ENCODE measurements around the gene ZNF486. TPM values are rescaled to one million over a fixed set of nuclear protein-coding genes. Genes with fewer than 3 reads are reported as not detected.
A peak's percentile ranks its signal among the peaks of the same experiment; 100 is the strongest.
"Not testable (repeated sequence)": the region's sequence is repeated elsewhere in the genome, so short reads cannot be mapped to it uniquely, and the experiment has no call there.

The ZNF486 gene
- total RNA-seq = 65.9 TPM

GRCh38 chr19:20167020-20167644, at the start of gene ZNF486:
ZNF486 (plus strand) TSS chr19:20167214; CDS start chr19:20167331, 117 bp downstream.
- peak; percentile 98 for DNase-seq (ENCODE audit: low spot score)

- DNase-seq (ENCODE audit: low spot score) = not testable (repeated sequence)
These were observed 48.8 kb upstream of the ZNF486 start for GRCh38 chr19:20118064-20118839.

GRCh38 chr19:20124879-20125278, 42.1 kb upstream of the ZNF486 start:
- no peak for DNase-seq (ENCODE audit: low spot score)

GRCh38 chr19:20132933-20133332, 34.1 kb upstream of the ZNF486 start:
- not testable (repeated sequence) for DNase-seq (ENCODE audit: low spot score)

GRCh38 chr19:20137714-20138113, 29.3 kb upstream of the ZNF486 start:
- DNase-seq (ENCODE audit: low spot score) = not testable (repeated sequence)

GRCh38 chr19:20151617-20152145, 15.3 kb upstream of the ZNF486 start:
- DNase-seq (ENCODE audit: low spot score) = no peak

- not testable (repeated sequence) for DNase-seq (ENCODE audit: low spot score)
These were observed 14.5 kb upstream of the ZNF486 start for GRCh38 chr19:20152506-20152905.

- no peak for DNase-seq (ENCODE audit: low spot score)
These were observed 13.7 kb upstream of the ZNF486 start for GRCh38 chr19:20153281-20153680.

GRCh38 chr19:20154636-20155035, 12.4 kb upstream of the ZNF486 start:
- no peak for DNase-seq (ENCODE audit: low spot score)

GRCh38 chr19:20162821-20163220, 4.2 kb upstream of the ZNF486 start:
- DNase-seq (ENCODE audit: low spot score) = no peak

GRCh38 chr19:20164456-20164855, 2.6 kb upstream of the ZNF486 start:
- no peak for DNase-seq (ENCODE audit: low spot score)

- DNase-seq (ENCODE audit: low spot score) = peak; percentile 66
These were observed 932 bp upstream of the ZNF486 start for GRCh38 chr19:20165971-20166592.

GRCh38 chr19:20167651-20168122, 673 bp downstream of the ZNF486 start:
- DNase-seq (ENCODE audit: low spot score) = no peak

GRCh38 chr19:20171285-20171684, 4.3 kb downstream of the ZNF486 start:
- peak; percentile 66 for DNase-seq (ENCODE audit: low spot score)

GRCh38 chr19:20175848-20176247, 8.8 kb downstream of the ZNF486 start:
- DNase-seq (ENCODE audit: low spot score) = not testable (repeated sequence)

GRCh38 chr19:20179956-20180355, 12.9 kb downstream of the ZNF486 start:
- not testable (repeated sequence) for DNase-seq (ENCODE audit: low spot score)

- no peak for DNase-seq (ENCODE audit: low spot score)
These were observed 15.3 kb downstream of the ZNF486 start for GRCh38 chr19:20182222-20182785.

GRCh38 chr19:20186174-20186573, 19.2 kb downstream of the ZNF486 start:
- DNase-seq (ENCODE audit: low spot score) = no peak

GRCh38 chr19:20197747-20198146, 30.7 kb downstream of the ZNF486 start:
- no peak for DNase-seq (ENCODE audit: low spot score)

GRCh38 chr19:20209051-20209450, 42.0 kb downstream of the ZNF486 start:
- DNase-seq (ENCODE audit: low spot score) = no peak

GRCh38 chr19:20214366-20214765, 47.4 kb downstream of the ZNF486 start:
- not testable (repeated sequence) for DNase-seq (ENCODE audit: low spot score)

- not testable (repeated sequence) for DNase-seq (ENCODE audit: low spot score)
These were observed 54.6 kb downstream of the ZNF486 start for GRCh38 chr19:20221605-20222004.

All from ureter (tissue), 1 donor.